WTC11 (cell line): ENCODE results near the gene NXT1. TPM values are rescaled to one million over a fixed set of nuclear protein-coding genes. Genes with fewer than 3 reads are reported as not detected.

Source experiments
- ATAC-seq: fragments of 200-7000 bp; cut with Tn5 transposase; 2 replicates; pipeline ENCODE4 v1.10.0; 2021; ENCODE audit warnings: mild to moderate bottlenecking, moderate library complexity
- CTCF ChIA-PET: fragments of 300-600 bp; sonication (Branson Sonifier 250); formaldehyde crosslinking; loops from one replicate; lab custom pipeline; 2021; ENCODE audit warnings: antibody characterized with exemption; lab: Charles Lee
- POLR2A ChIA-PET: fragments of 350-600 bp; sonication (Branson Sonifier 250); formaldehyde crosslinking; loops from one replicate; lab custom pipeline; 2021; ENCODE audit warnings: antibody characterized with exemption; lab: Charles Lee
- DNase-seq: peaks from one replicate; pipeline ENCODE4 v3.0.0; 2021; ENCODE audit warnings: low spot score
- H3K27ac Mint-ChIP-seq: 2 replicates; pipeline ENCODE4 v1.8.0; 2021; ENCODE audit warnings: mixed read lengths
- H3K27me3 Mint-ChIP-seq: 2 replicates; pipeline ENCODE4 v1.8.0; 2021; ENCODE audit warnings: low read depth, mild to moderate bottlenecking, moderate library complexity, mixed read lengths
- H3K36me3 Mint-ChIP-seq: 2 replicates; pipeline ENCODE4 v1.8.0; 2021; ENCODE audit warnings: mixed read lengths
- H3K4me1 Mint-ChIP-seq: 2 replicates; pipeline ENCODE4 v1.8.0; 2022; ENCODE audit warnings: mixed read lengths
- H3K4me3 Mint-ChIP-seq: 2 replicates; pipeline ENCODE4 v1.8.0; 2021; ENCODE audit warnings: mild to moderate bottlenecking, moderate library complexity, mixed read lengths
- H3K9me3 Mint-ChIP-seq: 2 replicates; pipeline ENCODE4 v1.8.0; 2021; ENCODE audit warnings: mixed read lengths
- AFF4 ChIP-seq: sonication (generic); formaldehyde crosslinking; IDR thresholded peaks from 2 replicates; pipeline ENCODE4 v1.8.1; 2023; ENCODE audit warnings: mild to moderate bottlenecking, missing genetic modification reagents, borderline replicate concordance
- CTCF ChIP-seq: fragments of 200-600 bp; IDR thresholded peaks from 2 replicates; pipeline ENCODE4 v1.8.0; 2022; ENCODE audit warnings: antibody characterized with exemption
- EMX1 ChIP-seq: fragments of 250-450 bp; sonication (Bioruptor Pico); IDR thresholded peaks from 2 replicates; pipeline ENCODE4 v1.8.0; 2021; ENCODE audit warnings: mild to moderate bottlenecking
- GABPB1 ChIP-seq: sonication (generic); formaldehyde crosslinking; IDR thresholded peaks from 2 replicates; pipeline ENCODE4 v1.8.1; 2023; ENCODE audit warnings: mild to moderate bottlenecking, missing genetic modification reagents
- HMGXB4 ChIP-seq: sonication (generic); formaldehyde crosslinking; IDR thresholded peaks from 2 replicates; pipeline ENCODE4 v1.8.1; 2023; ENCODE audit warnings: mild to moderate bottlenecking, moderate library complexity, missing genetic modification reagents
- IRF2 ChIP-seq: sonication (generic); formaldehyde crosslinking; IDR thresholded peaks from 2 replicates; pipeline ENCODE4 v1.8.0; 2022; ENCODE audit warnings: low read depth, missing genetic modification reagents, borderline replicate concordance
- MLX ChIP-seq: sonication (generic); formaldehyde crosslinking; IDR thresholded peaks from 2 replicates; pipeline ENCODE4 v1.8.1; 2023; ENCODE audit warnings: mild to moderate bottlenecking, missing genetic modification reagents, moderate library complexity
- MXD4 ChIP-seq: fragments of 250-450 bp; sonication (Bioruptor Pico); IDR thresholded peaks from 2 replicates; pipeline ENCODE4 v1.8.0; 2021; ENCODE audit warnings: mild to moderate bottlenecking, moderate library complexity, borderline replicate concordance
- OVOL2 ChIP-seq: fragments of 250-450 bp; sonication (Bioruptor Pico); IDR thresholded peaks from 2 replicates; pipeline ENCODE4 v1.9.0; 2021; ENCODE audit warnings: mild to moderate bottlenecking, borderline replicate concordance
- TCF7 ChIP-seq: sonication (generic); formaldehyde crosslinking; IDR thresholded peaks from 2 replicates; pipeline ENCODE4 v1.8.0; 2022; ENCODE audit warnings: mild to moderate bottlenecking, low read depth, missing genetic modification reagents, moderate library complexity
- ZNF121 ChIP-seq: sonication (generic); formaldehyde crosslinking; IDR thresholded peaks from 2 replicates; pipeline ENCODE4 v1.8.0; 2023; ENCODE audit warnings: missing genetic modification reagents
- ZNF232 ChIP-seq: sonication (generic); formaldehyde crosslinking; IDR thresholded peaks from 2 replicates; pipeline ENCODE4 v1.8.0; 2022; ENCODE audit warnings: mild to moderate bottlenecking, missing genetic modification reagents
- ZNF416 ChIP-seq: fragments of 250-450 bp; sonication (Bioruptor Pico); IDR thresholded peaks from 2 replicates; pipeline ENCODE4 v1.9.0; 2021; ENCODE audit warnings: mild to moderate bottlenecking, inconsistent platforms
- total RNA-seq: library from RNA; stranded (reverse); gene quantifications from 3 replicates; pipeline ENCODE4 v1.2.3, GENCODE V29; 2021
- TF ChIP-seq, protein P1 (sequence below): fragments of 250-450 bp; sonication (Bioruptor Pico); IDR thresholded peaks from 2 replicates; pipeline ENCODE4 v1.9.0; 2021; ENCODE audit warnings: mild to moderate bottlenecking, borderline replicate concordance
- TF ChIP-seq, protein P2 (sequence below): fragments of 250-450 bp; sonication (Bioruptor Pico); conservative IDR thresholded peaks from 2 replicates; pipeline ENCODE4 v1.9.0; 2021; ENCODE audit warnings: mild to moderate bottlenecking
- TF ChIP-seq, protein P3 (sequence below): sonication (generic); formaldehyde crosslinking; conservative IDR thresholded peaks from 2 replicates; pipeline ENCODE4 v1.8.1; 2023; ENCODE audit warnings: mild to moderate bottlenecking, low read depth, missing genetic modification reagents, moderate library complexity

The NXT1 gene
- total RNA-seq, 1 experiment from 2014 or later: 18.8 TPM

DNA sequence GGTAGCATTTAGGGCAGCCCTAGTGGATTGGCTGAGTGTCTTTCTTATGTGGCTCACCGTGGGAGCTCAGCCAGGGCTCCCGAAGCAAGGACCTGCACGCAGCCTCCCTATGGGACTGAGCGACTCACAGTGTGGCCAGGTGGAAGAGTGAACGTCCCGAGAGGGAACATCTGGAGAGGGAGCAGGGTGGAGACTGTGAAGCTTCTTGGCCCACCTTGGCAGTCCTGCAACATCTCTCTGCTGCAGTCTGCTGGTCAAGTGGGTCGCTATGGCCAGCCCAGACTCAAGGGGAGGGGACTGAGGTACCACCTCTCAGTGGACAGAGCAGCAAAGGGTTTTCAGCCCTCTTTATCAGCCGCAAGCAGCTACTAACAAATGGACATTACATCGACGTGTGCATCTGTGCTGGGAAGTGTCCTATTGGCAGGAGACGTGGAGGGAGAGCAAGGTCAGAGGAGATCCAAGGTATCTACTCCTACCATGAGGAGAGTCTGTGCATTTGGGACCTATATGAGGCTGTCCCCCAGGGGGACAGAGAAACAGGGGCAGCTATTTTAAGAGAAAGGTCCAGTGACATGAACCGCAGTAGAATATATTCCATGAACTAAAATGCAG, 49.0 kb upstream of the NXT1 start:
- Mint-ChIP-seq H3K4me3 (no peak overlapping the region), H3K27ac (no peak overlapping the region), H3K27me3 (no peaks in the 10 kb centered on the region; the same call in 1 of the 2 replicates), H3K4me1 (peaks cover 17% of the 10 kb centered on the region), H3K9me3 (peaks cover 18% of the 10 kb centered on the region), H3K36me3 (no peaks in the 10 kb centered on the region)
- TF ChIP-seq TCF7 (CRISPR knock-in tag): no peak
- TF ChIP-seq, protein P1, sequence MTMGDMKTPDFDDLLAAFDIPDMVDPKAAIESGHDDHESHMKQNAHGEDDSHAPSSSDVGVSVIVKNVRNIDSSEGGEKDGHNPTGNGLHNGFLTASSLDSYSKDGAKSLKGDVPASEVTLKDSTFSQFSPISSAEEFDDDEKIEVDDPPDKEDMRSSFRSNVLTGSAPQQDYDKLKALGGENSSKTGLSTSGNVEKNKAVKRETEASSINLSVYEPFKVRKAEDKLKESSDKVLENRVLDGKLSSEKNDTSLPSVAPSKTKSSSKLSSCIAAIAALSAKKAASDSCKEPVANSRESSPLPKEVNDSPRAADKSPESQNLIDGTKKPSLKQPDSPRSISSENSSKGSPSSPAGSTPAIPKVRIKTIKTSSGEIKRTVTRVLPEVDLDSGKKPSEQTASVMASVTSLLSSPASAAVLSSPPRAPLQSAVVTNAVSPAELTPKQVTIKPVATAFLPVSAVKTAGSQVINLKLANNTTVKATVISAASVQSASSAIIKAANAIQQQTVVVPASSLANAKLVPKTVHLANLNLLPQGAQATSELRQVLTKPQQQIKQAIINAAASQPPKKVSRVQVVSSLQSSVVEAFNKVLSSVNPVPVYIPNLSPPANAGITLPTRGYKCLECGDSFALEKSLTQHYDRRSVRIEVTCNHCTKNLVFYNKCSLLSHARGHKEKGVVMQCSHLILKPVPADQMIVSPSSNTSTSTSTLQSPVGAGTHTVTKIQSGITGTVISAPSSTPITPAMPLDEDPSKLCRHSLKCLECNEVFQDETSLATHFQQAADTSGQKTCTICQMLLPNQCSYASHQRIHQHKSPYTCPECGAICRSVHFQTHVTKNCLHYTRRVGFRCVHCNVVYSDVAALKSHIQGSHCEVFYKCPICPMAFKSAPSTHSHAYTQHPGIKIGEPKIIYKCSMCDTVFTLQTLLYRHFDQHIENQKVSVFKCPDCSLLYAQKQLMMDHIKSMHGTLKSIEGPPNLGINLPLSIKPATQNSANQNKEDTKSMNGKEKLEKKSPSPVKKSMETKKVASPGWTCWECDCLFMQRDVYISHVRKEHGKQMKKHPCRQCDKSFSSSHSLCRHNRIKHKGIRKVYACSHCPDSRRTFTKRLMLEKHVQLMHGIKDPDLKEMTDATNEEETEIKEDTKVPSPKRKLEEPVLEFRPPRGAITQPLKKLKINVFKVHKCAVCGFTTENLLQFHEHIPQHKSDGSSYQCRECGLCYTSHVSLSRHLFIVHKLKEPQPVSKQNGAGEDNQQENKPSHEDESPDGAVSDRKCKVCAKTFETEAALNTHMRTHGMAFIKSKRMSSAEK: no peak
- TF ChIP-seq ZNF416 (CRISPR knock-in tag): no peak
- no peak for TF ChIP-seq OVOL2
- TF ChIP-seq, protein P2, sequence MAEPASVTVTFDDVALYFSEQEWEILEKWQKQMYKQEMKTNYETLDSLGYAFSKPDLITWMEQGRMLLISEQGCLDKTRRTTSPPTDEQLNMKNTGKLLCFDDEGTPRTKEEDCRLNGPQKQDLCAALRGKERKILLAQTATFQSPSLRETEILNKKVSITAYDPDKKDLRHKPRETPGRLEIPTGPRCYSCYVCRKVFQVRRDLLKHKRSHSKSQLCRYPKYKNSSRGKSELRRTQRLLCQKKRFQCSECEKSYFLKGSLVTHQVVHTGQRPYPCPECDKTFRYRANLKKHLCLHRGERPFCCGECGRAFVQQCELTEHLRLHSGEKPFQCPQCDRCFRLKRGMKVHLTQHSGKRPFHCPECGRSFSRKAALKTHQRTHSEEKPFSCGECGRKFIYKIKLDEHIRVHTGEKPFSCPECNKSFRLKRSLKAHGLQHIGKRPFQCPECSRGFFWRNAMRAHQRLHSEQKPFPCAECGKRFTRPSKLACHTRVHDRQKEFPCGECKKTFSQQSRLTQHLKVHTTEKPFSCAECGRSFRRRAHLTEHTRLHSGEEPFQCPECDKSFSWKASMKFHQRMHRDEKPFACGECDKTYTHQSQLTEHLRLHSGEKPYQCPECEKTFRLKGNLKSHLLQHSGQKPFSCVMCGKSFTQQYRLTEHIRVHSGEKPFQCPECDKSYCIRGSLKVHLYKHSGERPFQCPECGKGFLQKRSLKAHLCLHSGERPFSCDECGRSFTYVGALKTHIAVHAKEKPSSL (CRISPR knock-in tag): no peak
- no peak for TF ChIP-seq HMGXB4 (CRISPR knock-in tag)
- TF ChIP-seq AFF4: no peak
- TF ChIP-seq MXD4 (CRISPR knock-in tag): no peak
- ATAC-seq (no peak), DNase-seq (no peak)
- ChIA-PET CTCF (interaction anchor here (0.9 to 1.4 kb wide), 2 partner anchors 19 to 56 kb away, joined by 3 read pairs; no protein-coding TSS in a partner anchor), POLR2A (interaction anchor here (0.6 kb wide), 1 partner anchor 288 kb away, joined by 3 read pairs; no protein-coding TSS in a partner anchor)

- peaks cover 10% of the 10 kb centered on the region for H3K4me1 Mint-ChIP-seq
- H3K27ac Mint-ChIP-seq: no peak overlapping the region
- ChIA-PET CTCF (interaction anchor here (0.9 to 1.4 kb wide), 2 partner anchors 18 to 57 kb away, joined by 3 read pairs; no protein-coding TSS in a partner anchor), POLR2A (interaction anchor here (0.6 kb wide), 1 partner anchor 289 kb away, joined by 3 read pairs; no protein-coding TSS in a partner anchor)
- H3K4me3 Mint-ChIP-seq: no peak overlapping the region
- H3K27me3 Mint-ChIP-seq: no peaks in the 10 kb centered on the region; the same call in 1 of the 2 replicates
- TF ChIP-seq ZNF121 (CRISPR knock-in tag) (no peak), GABPB1 (CRISPR knock-in tag) (no peak), ZNF232 (CRISPR knock-in tag) (no peak), EMX1 (CRISPR knock-in tag) (no peak), MLX (no peak), CTCF (no peak), ZNF416 (CRISPR knock-in tag) (no peak), IRF2 (CRISPR knock-in tag) (no peak)
- TF ChIP-seq, protein P3, sequence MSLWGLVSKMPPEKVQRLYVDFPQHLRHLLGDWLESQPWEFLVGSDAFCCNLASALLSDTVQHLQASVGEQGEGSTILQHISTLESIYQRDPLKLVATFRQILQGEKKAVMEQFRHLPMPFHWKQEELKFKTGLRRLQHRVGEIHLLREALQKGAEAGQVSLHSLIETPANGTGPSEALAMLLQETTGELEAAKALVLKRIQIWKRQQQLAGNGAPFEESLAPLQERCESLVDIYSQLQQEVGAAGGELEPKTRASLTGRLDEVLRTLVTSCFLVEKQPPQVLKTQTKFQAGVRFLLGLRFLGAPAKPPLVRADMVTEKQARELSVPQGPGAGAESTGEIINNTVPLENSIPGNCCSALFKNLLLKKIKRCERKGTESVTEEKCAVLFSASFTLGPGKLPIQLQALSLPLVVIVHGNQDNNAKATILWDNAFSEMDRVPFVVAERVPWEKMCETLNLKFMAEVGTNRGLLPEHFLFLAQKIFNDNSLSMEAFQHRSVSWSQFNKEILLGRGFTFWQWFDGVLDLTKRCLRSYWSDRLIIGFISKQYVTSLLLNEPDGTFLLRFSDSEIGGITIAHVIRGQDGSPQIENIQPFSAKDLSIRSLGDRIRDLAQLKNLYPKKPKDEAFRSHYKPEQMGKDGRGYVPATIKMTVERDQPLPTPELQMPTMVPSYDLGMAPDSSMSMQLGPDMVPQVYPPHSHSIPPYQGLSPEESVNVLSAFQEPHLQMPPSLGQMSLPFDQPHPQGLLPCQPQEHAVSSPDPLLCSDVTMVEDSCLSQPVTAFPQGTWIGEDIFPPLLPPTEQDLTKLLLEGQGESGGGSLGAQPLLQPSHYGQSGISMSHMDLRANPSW (CRISPR knock-in tag): no peak
- no peak for ATAC-seq
- no peak for DNase-seq
- no peaks in the 10 kb centered on the region for H3K36me3 Mint-ChIP-seq
- H3K9me3 Mint-ChIP-seq: peaks cover 18% of the 10 kb centered on the region
Measured at GRCh38 chr20:23302386-23302785, 48.2 kb upstream of the NXT1 start.
